GM20431 (cell line): ENCODE measurements around the gene EXOC1.

Experiments
- in situ Hi-C: fragments of 300-500 bp; cut with MseI, MboI; formaldehyde crosslinking; loops from one replicate; pipeline ENCODE4 v1.15.0; 2020; ENCODE audit warnings: low sequenced_read_pairs; ENCODE audit not compliant: unreplicated experiment

The EXOC1 gene

DNA sequence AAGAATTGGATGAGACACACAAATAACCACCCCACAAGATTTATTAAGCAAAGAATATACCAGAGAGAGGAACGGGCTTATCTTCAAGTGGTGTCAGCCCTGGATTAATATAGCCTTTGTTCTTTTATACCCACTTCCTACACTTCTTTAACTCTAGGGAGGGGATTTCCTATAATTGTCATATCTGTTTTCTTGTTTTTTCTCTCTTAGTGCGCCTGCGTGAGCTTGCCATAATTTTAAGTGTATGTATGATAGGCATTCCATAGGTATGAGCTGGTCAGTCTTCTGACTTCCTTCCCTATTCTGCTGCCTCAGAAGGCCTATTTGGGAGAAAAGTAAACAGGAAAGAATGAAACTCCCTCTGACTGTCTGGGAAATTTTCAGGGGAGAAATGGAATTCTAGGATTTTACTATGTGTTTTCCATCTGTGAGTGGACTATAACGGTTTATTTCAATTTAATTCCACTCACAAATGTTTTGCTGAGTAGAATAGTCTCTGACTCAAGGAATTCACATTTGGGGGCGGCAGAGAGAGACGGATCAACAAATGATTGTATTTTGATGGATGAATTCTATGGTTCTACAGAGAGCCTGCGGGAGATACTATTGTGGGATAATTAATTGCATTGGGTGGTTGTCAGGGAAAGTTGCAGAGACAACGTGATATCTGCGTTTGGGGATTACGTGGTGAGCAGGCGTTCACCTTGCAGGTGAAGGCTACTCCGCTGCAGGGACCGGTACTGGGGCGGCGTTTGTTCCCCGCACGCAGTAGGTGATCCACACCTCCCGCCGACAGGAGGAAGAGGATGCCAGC lies 94.7 kb downstream of the EXOC1 start:
- in situ Hi-C loops, result no loop called here

DNA sequence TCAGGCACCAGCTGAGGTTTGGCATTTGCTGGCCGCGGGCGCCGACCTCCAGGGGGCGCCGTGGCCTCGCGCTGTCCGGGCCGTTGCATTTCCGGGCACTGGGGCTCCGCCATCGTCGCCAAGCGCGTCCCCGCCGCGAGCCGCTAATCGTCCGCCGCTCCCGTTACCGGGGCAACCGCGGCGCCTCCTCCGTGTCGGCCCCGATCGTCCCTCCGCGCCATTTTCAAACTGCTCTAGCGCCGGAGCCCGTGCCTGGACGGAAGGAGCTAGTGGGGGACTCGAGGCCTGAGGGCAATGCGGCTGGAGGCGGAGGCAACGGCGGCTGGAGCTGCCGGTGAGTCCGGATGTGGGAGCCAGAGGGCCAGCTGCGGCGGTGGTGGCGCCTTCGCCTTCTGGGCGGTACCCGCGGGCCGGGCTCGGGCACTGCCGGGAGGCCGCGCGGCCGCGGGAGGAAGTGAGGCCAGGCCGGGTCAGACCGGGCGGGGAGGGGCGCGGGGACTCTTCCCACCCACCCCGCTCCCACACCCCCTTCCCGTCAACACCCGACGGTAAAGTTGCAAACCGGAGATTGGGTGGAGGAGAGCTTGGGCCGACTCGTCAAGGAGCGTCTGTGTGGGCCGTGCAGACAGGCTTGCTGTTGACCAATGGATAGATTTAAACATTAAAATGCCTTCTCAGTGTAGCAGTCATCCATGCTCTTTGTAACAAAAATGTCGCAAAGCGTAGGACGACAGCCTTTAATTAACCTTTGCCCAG lies 95.5 kb downstream of the EXOC1 start, which contains the start of gene CEP135:
CEP135 (plus strand) TSS at position 220 of the 756 bp plus-strand sequence. CDS start 3,186 bp downstream, outside the sequence.
- in situ Hi-C loops, result no loop called here

DNA sequence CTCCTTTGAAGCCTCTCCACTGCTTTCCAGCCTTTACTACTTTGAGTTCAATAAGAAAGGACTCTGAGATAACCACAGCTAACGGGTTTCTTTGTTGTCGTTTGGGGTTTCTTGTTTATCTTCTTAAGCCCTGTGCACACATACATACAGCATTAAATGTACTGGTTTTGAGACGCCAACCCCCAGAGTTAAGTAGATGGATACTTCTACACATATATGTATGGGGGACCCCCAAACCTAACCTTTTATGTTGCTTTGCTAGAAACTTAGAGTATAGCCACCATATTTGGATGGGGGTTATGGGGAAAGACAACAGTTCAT lies 96.0 kb downstream of the EXOC1 start:
- in situ Hi-C loops, result no loop called here

- in situ Hi-C loops, result no loop called here
These were observed 97.9 kb downstream of the EXOC1 start for GRCh38 chr4:55951191-55951922.
